ENCODE measurements around the gene ZNF385C.

DNA sequence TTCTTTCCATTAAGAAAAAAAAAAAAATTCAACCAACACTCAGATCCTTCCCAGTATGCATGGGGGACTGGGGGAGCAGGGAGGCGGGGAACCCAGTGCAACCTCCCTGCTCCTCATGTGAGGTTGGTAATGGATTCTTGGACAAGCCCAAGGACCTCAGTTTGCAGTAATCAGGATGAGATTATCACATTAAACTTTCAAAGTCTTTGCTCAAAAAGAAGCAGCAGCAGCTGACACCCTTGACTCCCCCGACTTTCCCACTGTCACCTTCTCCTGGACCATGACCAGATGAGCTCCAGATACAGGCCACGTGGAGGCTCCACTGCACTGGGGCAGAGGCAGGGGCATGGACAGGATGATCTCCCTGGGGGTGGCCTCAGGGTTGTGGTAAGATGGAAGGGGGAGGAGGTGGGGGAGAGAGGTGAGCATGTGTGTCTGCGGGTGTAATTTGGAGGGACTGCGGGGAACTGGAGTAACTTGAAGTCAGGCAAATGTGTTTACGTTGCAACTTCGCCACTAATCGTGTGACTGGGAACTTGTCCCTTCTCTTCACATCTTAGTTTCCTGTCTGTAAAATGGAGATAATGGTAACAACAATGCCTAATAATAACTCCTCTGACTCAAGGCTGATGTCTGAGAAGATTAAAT is 19.8 kb downstream of the ZNF385C start:
- no peak for TF ChIP-seq EZH2 (IDR thresholded peaks at IDR 0.05; ENCODE audit: low read length)
- TF ChIP-seq, protein P1, sequence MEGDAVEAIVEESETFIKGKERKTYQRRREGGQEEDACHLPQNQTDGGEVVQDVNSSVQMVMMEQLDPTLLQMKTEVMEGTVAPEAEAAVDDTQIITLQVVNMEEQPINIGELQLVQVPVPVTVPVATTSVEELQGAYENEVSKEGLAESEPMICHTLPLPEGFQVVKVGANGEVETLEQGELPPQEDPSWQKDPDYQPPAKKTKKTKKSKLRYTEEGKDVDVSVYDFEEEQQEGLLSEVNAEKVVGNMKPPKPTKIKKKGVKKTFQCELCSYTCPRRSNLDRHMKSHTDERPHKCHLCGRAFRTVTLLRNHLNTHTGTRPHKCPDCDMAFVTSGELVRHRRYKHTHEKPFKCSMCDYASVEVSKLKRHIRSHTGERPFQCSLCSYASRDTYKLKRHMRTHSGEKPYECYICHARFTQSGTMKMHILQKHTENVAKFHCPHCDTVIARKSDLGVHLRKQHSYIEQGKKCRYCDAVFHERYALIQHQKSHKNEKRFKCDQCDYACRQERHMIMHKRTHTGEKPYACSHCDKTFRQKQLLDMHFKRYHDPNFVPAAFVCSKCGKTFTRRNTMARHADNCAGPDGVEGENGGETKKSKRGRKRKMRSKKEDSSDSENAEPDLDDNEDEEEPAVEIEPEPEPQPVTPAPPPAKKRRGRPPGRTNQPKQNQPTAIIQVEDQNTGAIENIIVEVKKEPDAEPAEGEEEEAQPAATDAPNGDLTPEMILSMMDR (optimal IDR thresholded peaks at IDR 0.05 in 1 of 3, IDR thresholded peaks at IDR 0.05 in 1 of 3, conservative IDR thresholded peaks at IDR 0.05 in 1 of 3; ENCODE audit: extremely low read depth in 1 of 3, insufficient read depth in 2 of 3, low read length in 3 of 3): no peak
